IMR-90 (cell line): ENCODE measurements around the gene MPC2. TPM values are rescaled to one million over a fixed set of nuclear protein-coding genes. Genes with fewer than 3 reads are reported as not detected.

Experiments used
- ATAC-seq: fragments of 200-7000 bp; cut with Tn5 transposase; 2 replicates; pipeline ENCODE4 v1.9.1; 2020; ENCODE audit warnings: low read depth, mild to moderate bottlenecking, moderate library complexity
- BruUV-seq: library from RNA; stranded (reverse); fragments of 400-500 nt; replicated peaks from 2 replicates; lab custom pipeline; 2021; lab: Mats Ljungman, UMichigan
- CTCF ChIA-PET: fragments of 300-600 bp; formaldehyde crosslinking; extraction: SDS; loops from one replicate; lab custom pipeline; 2021; ENCODE audit warnings: antibody characterized with exemption; lab: Yijun Ruan, JAX
- POLR2A ChIA-PET: fragments of 300-600 bp; sonication (Branson Sonifier 250); formaldehyde crosslinking; loops from one replicate; lab custom pipeline; 2022; ENCODE audit warnings: antibody characterized with exemption; ENCODE audit not compliant: unreplicated experiment; lab: Charles Lee
- DNase-seq: peaks from one replicate; pipeline ENCODE4 v3.0.0; 2013
- H2AFZ ChIP-seq: replicated peaks from 2 replicates; pipeline ENCODE3; 2013; ENCODE audit warnings: low read length, mild to moderate bottlenecking; ENCODE audit not compliant: poor library complexity
- H2AK5ac ChIP-seq: 2 replicates; pipeline ENCODE4 v1.6.1; 2013; ENCODE audit warnings: low read depth, low read length, inconsistent platforms
- H2AK9ac ChIP-seq: replicated peaks from 2 replicates; pipeline ENCODE3; 2013; ENCODE audit warnings: mild to moderate bottlenecking, low read depth, low read length, moderate library complexity; ENCODE audit not compliant: poor library complexity
- H2BK120ac ChIP-seq: 2 replicates; pipeline ENCODE4 v1.6.1; 2013; ENCODE audit warnings: low read depth, low read length, inconsistent platforms
- H2BK15ac ChIP-seq: 3 replicates; pipeline ENCODE4 v1.6.1; 2013; ENCODE audit warnings: low read depth, low read length, inconsistent platforms
- H2BK20ac ChIP-seq: 2 replicates; pipeline ENCODE4 v1.6.1; 2013; ENCODE audit warnings: low read depth, mild to moderate bottlenecking, inconsistent platforms, low read length, moderate library complexity
- H2BK5ac ChIP-seq: 2 replicates; pipeline ENCODE4 v1.6.1; 2013; ENCODE audit warnings: mild to moderate bottlenecking, low read depth, low read length, inconsistent platforms; ENCODE audit not compliant: poor library complexity, severe bottlenecking
- H3K14ac ChIP-seq: replicated peaks from 2 replicates; pipeline ENCODE4 v1.6.1; 2013; ENCODE audit warnings: low read depth, low read length, inconsistent platforms
- H3K18ac ChIP-seq: 2 replicates; pipeline ENCODE4 v1.6.1; 2013; ENCODE audit warnings: low read depth, low read length, control low read depth
- H3K23ac ChIP-seq: 2 replicates; pipeline ENCODE4 v1.6.1; 2013; ENCODE audit warnings: low read depth, low read length, inconsistent platforms
- H3K27ac ChIP-seq: 2 replicates; pipeline ENCODE4 v1.5.1; 2013; ENCODE audit warnings: mild to moderate bottlenecking, control low read depth, low read length; ENCODE audit not compliant: insufficient read depth
- H3K27me3 ChIP-seq: 2 replicates; pipeline ENCODE4 v1.6.1; 2013; ENCODE audit warnings: low read length; ENCODE audit not compliant: control insufficient read depth, insufficient read depth
- H3K36me3 ChIP-seq: 2 replicates; pipeline ENCODE4 v1.6.1; 2013; ENCODE audit warnings: low read length, mixed read lengths; ENCODE audit not compliant: control insufficient read depth, insufficient read depth
- H3K4ac ChIP-seq: 2 replicates; pipeline ENCODE4 v1.6.1; 2013; ENCODE audit warnings: low read depth, low read length, inconsistent platforms
- H3K4me1 ChIP-seq: 2 replicates; pipeline ENCODE4 v1.6.1; 2013; ENCODE audit warnings: low read length, mixed read lengths; ENCODE audit not compliant: control insufficient read depth, insufficient read depth
- H3K4me2 ChIP-seq: 2 replicates; pipeline ENCODE4 v1.6.1; 2013; ENCODE audit warnings: low read depth, mild to moderate bottlenecking, control low read depth, low read length, moderate library complexity
- H3K4me3 ChIP-seq: 2 replicates; pipeline ENCODE4 v1.5.1; 2013; ENCODE audit warnings: low read depth, mild to moderate bottlenecking, control low read depth, low read length, moderate library complexity; ENCODE audit not compliant: insufficient read depth
- H3K56ac ChIP-seq: 2 replicates; pipeline ENCODE4 v1.6.1; 2013; ENCODE audit warnings: low read length, inconsistent platforms; ENCODE audit not compliant: insufficient read depth; ENCODE audit errors: extremely low read depth
- H3K79me1 ChIP-seq, 2 experiments: 2 replicates each; pipeline ENCODE4 v1.6.1; 2013; ENCODE audit warnings: low read length in 2 of 2, inconsistent platforms in 1 of 2, low read depth in 1 of 2
- H3K9ac ChIP-seq: 2 replicates; pipeline ENCODE4 v1.6.1; 2013; ENCODE audit warnings: low read depth, low read length, control low read depth
- H3K9me1 ChIP-seq: 2 replicates; pipeline ENCODE4 v1.6.1; 2013; ENCODE audit warnings: low read length, inconsistent platforms; ENCODE audit not compliant: insufficient read depth
- H3K9me3 ChIP-seq: 2 replicates; pipeline ENCODE4 v1.6.1; 2013; ENCODE audit warnings: low read length; ENCODE audit not compliant: control insufficient read depth, insufficient read depth
- H4K20me1 ChIP-seq: 2 replicates; pipeline ENCODE4 v1.6.1; 2013; ENCODE audit warnings: low read length, inconsistent platforms; ENCODE audit not compliant: insufficient read depth
- H4K5ac ChIP-seq: 2 replicates; pipeline ENCODE4 v1.6.1; 2013; ENCODE audit warnings: mild to moderate bottlenecking, low read depth, low read length, control low read depth
- H4K8ac ChIP-seq, 2 experiments: 2 replicates each; pipeline ENCODE4 v1.6.1; 2013; ENCODE audit warnings: low read depth in 2 of 2, low read length in 2 of 2, control low read depth in 1 of 2, inconsistent platforms in 1 of 2
- H4K91ac ChIP-seq: 2 replicates; pipeline ENCODE4 v1.6.1; 2013; ENCODE audit warnings: low read depth, low read length, inconsistent platforms; ENCODE audit not compliant: insufficient read depth
- MXI1 ChIP-seq: IDR thresholded peaks from 2 replicates; pipeline ENCODE4 v1.6.1; 2012; ENCODE audit warnings: low read depth, mild to moderate bottlenecking, low read length, moderate library complexity, borderline replicate concordance
- RCOR1 ChIP-seq: IDR thresholded peaks from 2 replicates; pipeline ENCODE4 v1.6.1; 2012; ENCODE audit warnings: mild to moderate bottlenecking, low read length, improper control_type of control experiment; ENCODE audit not compliant: insufficient replicate concordance
- WGBS, 2 experiments: methylation state at CpG; one replicate each; pipeline versions ENCODE4 v1.1.5 to v1.1.7; 2013; ENCODE audit warnings: missing lambda C conversion rate in 2 of 2; ENCODE audit not compliant: insufficient read length in 1 of 2; ENCODE audit errors: extremely low coverage in 2 of 2; 5-methylcytosine and 5-hydroxymethylcytosine counted together
- dilution Hi-C: fragments of 300-500 bp; cut with HindIII; formaldehyde crosslinking; loops from one replicate; pipeline ENCODE4 v1.14.3; 2018; ENCODE audit warnings: low sequenced_read_pairs; ENCODE audit not compliant: unreplicated experiment
- in situ Hi-C: fragments of 300-500 bp; cut with MboI; formaldehyde crosslinking; loops from 3 replicates; pipeline ENCODE4 v1.14.3; 2019; ENCODE audit warnings: low sequenced_read_pairs, inconsistent platforms, mixed read lengths
- intact Hi-C: fragments of 100-400 bp; cut with micrococcal nuclease; formaldehyde crosslinking; loops from 2 replicates; pipeline ENCODE4 v1.10.0; 2022
- polyA plus RNA-seq, 3 experiments: library from polyadenylated mRNA; depleted of rRNA; stranded (reverse); fragments of >200 nt; gene quantifications; 2 replicates each; pipeline ENCODE4 v1.2.3, GENCODE V29; 2012; ENCODE audit warnings: low replicate concordance in 1 of 3
- total RNA-seq: library from RNA; depleted of rRNA; stranded (reverse); fragments of >200 nt; gene quantifications from 2 replicates; pipeline ENCODE4 v1.2.3, GENCODE V29; 2012

Gene MPC2
- total and polyA plus RNA-seq, 2 of the 4 experiments (the other 2 are of a cell fraction) = 35.0 to 42.9 TPM

GRCh38 chr1:167984886-167985489 is 48.1 kb upstream of the MPC2 start:
- no peak for ATAC-seq
- intact Hi-C loops (no loop called here), in situ Hi-C loops (no loop called here), dilution Hi-C loops (no loop called here)
- Histone ChIP-seq H4K8ac (no peak overlapping the region), H3K79me1 (peaks cover 31 to 42% of the 10 kb centered on the region in 2 experiments), H3K27me3 (no peaks in the 10 kb centered on the region), H2BK120ac (no peak overlapping the region), H3K23ac (no peak overlapping the region; the same call in 1 of the 2 replicates), H2AFZ (no peak overlapping the region), H2BK15ac (no peak overlapping the region), H4K20me1 (peaks cover 16% of the 10 kb centered on the region; the same call in 1 of the 2 replicates), H2AK5ac (peak overlapping the region; percentile 27; the same call in 1 of the 2 replicates), H3K9ac (no peak overlapping the region), H3K14ac (no peak overlapping the region; the same call in 1 of the 2 replicates), H3K4me3 (no peak overlapping the region), H3K9me1 (peaks cover 6% of the 10 kb centered on the region; the same call in 1 of the 2 replicates), H4K5ac (no peak overlapping the region; the same call in 1 of the 2 replicates), H3K4me1 (peaks cover 2% of the 10 kb centered on the region), H3K4ac (no peak overlapping the region), H2AK9ac (no peak overlapping the region), H3K27ac (no peak overlapping the region), H3K36me3 (peaks cover 6% of the 10 kb centered on the region), H2BK20ac (no peak overlapping the region), H3K18ac (no peak overlapping the region), H3K56ac (no peak overlapping the region), H3K4me2 (no peak overlapping the region), H2BK5ac (no peak overlapping the region), H3K9me3 (no peaks in the 10 kb centered on the region), H4K91ac (no peak overlapping the region)
- WGBS, 2 experiments = 94% methylated on average over 3 of the region's 8 CpGs; no CpG with 5 or more reads in 1 of the 2 experiments
- ChIA-PET POLR2A (no interaction called here), CTCF (no interaction called here)
- TF ChIP-seq MXI1 (no peak), RCOR1 (no peak)
- no TSS peak for BruUV-seq
- DNase-seq = no peak
